NT2/D1 (cell line): ENCODE results near the gene SCYL2.

ENCODE experiments used
- SUZ12 ChIP-seq: IDR thresholded peaks from 2 replicates; pipeline ENCODE4 v1.6.1; 2011; ENCODE audit not compliant: insufficient read length, insufficient read depth; ENCODE audit errors: extremely low read depth
- YY1 ChIP-seq: IDR thresholded peaks from 2 replicates; pipeline ENCODE4 v1.6.1; 2011; ENCODE audit not compliant: insufficient read length, insufficient read depth

- TF ChIP-seq SUZ12 (no peak), YY1 (no peak)
Measured at GRCh38 chr12:100221523-100221922, 45.5 kb upstream of the SCYL2 start.
